Osteoblast (primary cell): Measurements from ENCODE around the gene CENPM. TPM values are rescaled to one million over a fixed set of nuclear protein-coding genes. Genes with fewer than 3 reads are reported as not detected.

Source experiments
- DNase-seq: peaks from one replicate; pipeline ENCODE4 v3.0.0; 2011; ENCODE audit warnings: low spot score, mixed read lengths; ENCODE audit not compliant: insufficient read length; ENCODE audit errors: missing footprints
- H2AFZ ChIP-seq: 2 replicates; pipeline ENCODE4 v1.6.0; 2011; ENCODE audit warnings: mild to moderate bottlenecking, low read length
- H3K27ac ChIP-seq: 2 replicates; pipeline ENCODE4 v1.5.1; 2011; ENCODE audit warnings: mild to moderate bottlenecking, low read depth, low read length, moderate library complexity
- H3K27me3 ChIP-seq: 2 replicates; pipeline ENCODE4 v1.6.0; 2012; ENCODE audit warnings: mild to moderate bottlenecking, control low read depth, inconsistent platforms, low read length, moderate library complexity; ENCODE audit not compliant: insufficient read depth
- H3K36me3 ChIP-seq: 2 replicates; pipeline ENCODE4 v1.5.1; 2011; ENCODE audit warnings: mild to moderate bottlenecking, low read length, control low read depth, moderate library complexity; ENCODE audit not compliant: insufficient read depth
- H3K4me1 ChIP-seq: 2 replicates; pipeline ENCODE4 v1.5.1; 2011; ENCODE audit warnings: mild to moderate bottlenecking, low read length, control low read depth, moderate library complexity; ENCODE audit not compliant: insufficient read depth
- H3K4me2 ChIP-seq: 2 replicates; pipeline ENCODE4 v1.6.0; 2011; ENCODE audit warnings: mild to moderate bottlenecking, low read length; ENCODE audit not compliant: insufficient read depth
- H3K4me3 ChIP-seq: fragments of 200-600 bp; sonication (generic); 3 replicates; pipeline ENCODE4 v1.5.1; 2012; ENCODE audit warnings: mild to moderate bottlenecking, low read length, inconsistent platforms; ENCODE audit not compliant: insufficient read depth
- H3K79me2 ChIP-seq: 2 replicates; pipeline ENCODE4 v1.6.0; 2012; ENCODE audit warnings: mild to moderate bottlenecking, low read length, control low read depth, inconsistent platforms; ENCODE audit not compliant: insufficient read depth
- H3K9me3 ChIP-seq: 2 replicates; pipeline ENCODE4 v1.5.1; 2011; ENCODE audit warnings: low read depth, low read length, control low read depth
- H4K20me1 ChIP-seq: 2 replicates; pipeline ENCODE4 v1.6.0; 2012; ENCODE audit warnings: mild to moderate bottlenecking, low read length, control low read depth; ENCODE audit not compliant: insufficient read depth
- total RNA-seq: library from RNA; depleted of rRNA; stranded (reverse); fragments of >200 nt; gene quantifications from 2 replicates; pipeline ENCODE4 v1.2.3, GENCODE V29; 2012
- TF ChIP-seq, protein P1 (sequence below): IDR thresholded peaks from 2 replicates; pipeline ENCODE4 v1.5.1; 2011; ENCODE audit warnings: mild to moderate bottlenecking, low read depth, low read length, moderate library complexity; ENCODE audit errors: extremely low read depth

CENPM gene
- total RNA-seq, 1 donor, result 1.8 TPM

DNA sequence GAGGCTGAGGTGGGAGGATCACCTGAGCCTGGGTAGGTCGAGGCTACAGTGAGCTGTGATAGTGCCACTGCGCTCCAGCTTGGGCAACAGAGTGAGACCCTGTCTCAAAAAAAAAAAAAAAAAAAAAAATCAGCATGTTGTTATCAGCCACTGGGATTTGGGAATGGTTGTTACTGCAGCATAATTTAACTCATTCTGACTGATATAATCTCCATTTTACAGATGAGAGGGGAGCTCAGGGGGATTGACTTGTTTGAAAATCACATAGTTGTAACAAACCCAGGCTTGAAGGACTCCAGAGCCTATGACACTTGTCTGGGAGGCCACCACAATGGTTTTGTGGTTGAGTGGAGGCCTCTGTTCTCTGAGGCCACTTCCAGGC lies 19.3 kb upstream of the CENPM start:
- Histone ChIP-seq H3K27me3 (peaks cover 5% of the 10 kb centered on the region), H4K20me1 (no peaks in the 10 kb centered on the region), H3K27ac (no peak overlapping the region), H2AFZ (peak overlapping the region; percentile 69), H3K4me3 (no peak overlapping the region), H3K36me3 (no peaks in the 10 kb centered on the region), H3K4me1 (no peaks in the 10 kb centered on the region), H3K4me2 (no peak overlapping the region), H3K79me2 (no peaks in the 10 kb centered on the region), H3K9me3 (no peaks in the 10 kb centered on the region)
- DNase-seq, result peak; percentile 32
- TF ChIP-seq, protein P1, sequence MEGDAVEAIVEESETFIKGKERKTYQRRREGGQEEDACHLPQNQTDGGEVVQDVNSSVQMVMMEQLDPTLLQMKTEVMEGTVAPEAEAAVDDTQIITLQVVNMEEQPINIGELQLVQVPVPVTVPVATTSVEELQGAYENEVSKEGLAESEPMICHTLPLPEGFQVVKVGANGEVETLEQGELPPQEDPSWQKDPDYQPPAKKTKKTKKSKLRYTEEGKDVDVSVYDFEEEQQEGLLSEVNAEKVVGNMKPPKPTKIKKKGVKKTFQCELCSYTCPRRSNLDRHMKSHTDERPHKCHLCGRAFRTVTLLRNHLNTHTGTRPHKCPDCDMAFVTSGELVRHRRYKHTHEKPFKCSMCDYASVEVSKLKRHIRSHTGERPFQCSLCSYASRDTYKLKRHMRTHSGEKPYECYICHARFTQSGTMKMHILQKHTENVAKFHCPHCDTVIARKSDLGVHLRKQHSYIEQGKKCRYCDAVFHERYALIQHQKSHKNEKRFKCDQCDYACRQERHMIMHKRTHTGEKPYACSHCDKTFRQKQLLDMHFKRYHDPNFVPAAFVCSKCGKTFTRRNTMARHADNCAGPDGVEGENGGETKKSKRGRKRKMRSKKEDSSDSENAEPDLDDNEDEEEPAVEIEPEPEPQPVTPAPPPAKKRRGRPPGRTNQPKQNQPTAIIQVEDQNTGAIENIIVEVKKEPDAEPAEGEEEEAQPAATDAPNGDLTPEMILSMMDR, result no peak

DNA sequence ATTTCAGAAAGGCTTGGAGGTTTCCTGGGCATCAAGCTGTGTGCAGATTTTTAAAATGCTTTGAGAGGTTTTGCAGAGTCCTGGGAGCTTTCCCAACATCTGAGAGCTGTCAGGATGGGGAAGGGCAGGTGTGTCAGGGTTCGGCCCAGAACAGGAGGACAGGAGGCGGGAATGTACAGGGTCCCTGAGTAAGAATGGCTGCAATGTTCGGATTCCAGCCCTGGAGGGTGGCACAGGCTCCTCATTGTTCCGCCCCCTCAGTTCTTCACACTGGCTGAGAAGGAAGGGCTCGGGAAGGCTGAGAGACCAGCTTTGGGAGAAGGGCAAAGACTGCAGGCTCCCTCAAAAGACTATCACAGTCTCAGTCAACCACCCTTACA lies 17.1 kb upstream of the CENPM start:
- DNase-seq, result peak; percentile 68
- Histone ChIP-seq H2AFZ (no peak overlapping the region), H4K20me1 (no peaks in the 10 kb centered on the region), H3K36me3 (no peaks in the 10 kb centered on the region), H3K27me3 (no peaks in the 10 kb centered on the region), H3K4me1 (no peaks in the 10 kb centered on the region), H3K9me3 (no peaks in the 10 kb centered on the region), H3K79me2 (no peaks in the 10 kb centered on the region), H3K27ac (no peak overlapping the region), H3K4me2 (no peak overlapping the region), H3K4me3 (no peak overlapping the region)
- TF ChIP-seq, protein P1, result no peak

DNA sequence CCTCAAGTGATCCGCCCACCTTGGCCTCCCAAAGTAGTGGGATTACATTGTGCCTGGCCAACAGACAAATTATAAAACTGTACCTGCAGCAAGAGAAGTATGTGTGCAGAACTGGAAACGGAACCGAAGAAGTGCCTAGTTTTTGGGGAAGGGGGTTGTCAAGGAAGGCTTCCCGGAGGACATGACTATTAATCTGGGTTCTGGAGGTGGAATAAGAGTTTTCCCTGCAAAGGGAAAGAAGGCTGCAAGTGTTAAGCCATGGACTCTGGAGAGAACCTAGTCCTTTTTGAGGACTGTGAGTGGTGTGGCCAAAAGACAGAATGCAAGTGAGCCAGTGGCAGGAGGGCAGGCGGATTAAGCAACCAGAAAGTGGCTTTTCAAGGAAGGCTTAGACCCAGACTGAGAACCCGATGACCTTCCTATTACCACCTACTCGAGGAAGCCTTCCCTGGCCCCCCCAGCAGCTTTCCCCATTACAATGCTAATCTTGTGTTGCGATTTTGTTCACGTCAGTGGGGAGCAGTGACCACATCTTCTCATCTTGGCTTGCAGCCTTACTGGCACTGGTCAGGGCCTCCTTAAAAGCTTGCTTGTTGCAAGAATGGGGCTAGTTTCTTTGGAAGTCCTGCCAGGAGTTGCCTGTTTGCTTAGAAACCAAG lies 16.6 kb upstream of the CENPM start:
- Histone ChIP-seq H3K36me3 (no peaks in the 10 kb centered on the region), H3K4me2 (no peak overlapping the region), H3K27ac (no peak overlapping the region), H3K27me3 (no peaks in the 10 kb centered on the region), H3K9me3 (no peaks in the 10 kb centered on the region), H3K4me3 (no peak overlapping the region), H2AFZ (no peak overlapping the region), H3K79me2 (no peaks in the 10 kb centered on the region), H4K20me1 (no peaks in the 10 kb centered on the region), H3K4me1 (no peaks in the 10 kb centered on the region)
- DNase-seq, result peak; percentile 64
- TF ChIP-seq, protein P1, result no peak

DNA sequence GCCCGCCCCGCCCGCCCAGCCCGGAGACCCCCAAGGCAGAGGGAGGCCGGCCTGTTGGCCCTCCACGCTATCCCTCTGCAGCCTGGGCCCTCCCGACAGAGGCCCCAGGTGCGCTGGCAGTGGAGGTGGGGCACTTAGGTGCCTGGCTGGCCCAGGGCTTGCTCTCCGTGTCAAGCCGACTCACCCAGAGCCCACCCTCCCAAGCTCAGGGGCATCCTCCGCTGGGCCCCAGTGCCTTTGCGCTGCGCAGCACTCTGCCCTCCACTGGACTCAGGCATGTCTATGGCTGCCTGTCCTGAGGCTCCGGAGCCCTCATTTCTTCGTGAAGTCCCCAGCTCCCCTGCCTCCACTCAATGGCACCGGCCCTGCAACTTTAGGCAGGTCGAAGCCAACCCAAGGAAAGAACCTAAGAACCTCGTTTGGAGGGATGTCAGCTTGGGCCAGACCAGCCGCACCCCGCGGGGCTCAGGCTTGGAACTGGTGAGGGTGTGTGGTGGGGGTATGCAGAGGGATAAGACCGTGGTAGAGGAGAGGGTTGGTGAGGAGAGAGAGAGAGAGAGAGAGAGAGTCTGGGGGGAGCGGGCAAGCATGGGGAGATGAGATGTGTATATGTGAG lies 11.1 kb upstream of the CENPM start:
- Histone ChIP-seq H3K27me3 (no peaks in the 10 kb centered on the region), H3K27ac (no peak overlapping the region), H3K9me3 (no peaks in the 10 kb centered on the region), H3K4me1 (no peaks in the 10 kb centered on the region), H3K79me2 (no peaks in the 10 kb centered on the region), H4K20me1 (no peaks in the 10 kb centered on the region), H3K4me2 (peak overlapping the region; percentile 68), H3K4me3 (no peak overlapping the region), H3K36me3 (no peaks in the 10 kb centered on the region), H2AFZ (peak overlapping the region; percentile 80)
- TF ChIP-seq, protein P1, result no peak
- DNase-seq, result peak; percentile 44
